HG02943 (cell line): ENCODE data around the gene ANKRD33B.
"Not testable (repeated sequence)": the region's sequence is repeated elsewhere in the genome, so short reads cannot be mapped to it uniquely, and the experiment has no call there.

Source experiments
- ATAC-seq: cut with Tn5 transposase; IDR thresholded peaks from one replicate; pipeline ENCODE4 v1.9.1; 2021; ENCODE audit warnings: mild to moderate bottlenecking, low read depth, moderate library complexity; ENCODE audit not compliant: unreplicated experiment

ANKRD33B gene

GRCh38 chr5:10610058-10610457 is 46.2 kb downstream of the ANKRD33B start:
- no peak for ATAC-seq

- no peak for ATAC-seq
Measured at GRCh38 chr5:10611290-10611689, 47.4 kb downstream of the ANKRD33B start.

DNA sequence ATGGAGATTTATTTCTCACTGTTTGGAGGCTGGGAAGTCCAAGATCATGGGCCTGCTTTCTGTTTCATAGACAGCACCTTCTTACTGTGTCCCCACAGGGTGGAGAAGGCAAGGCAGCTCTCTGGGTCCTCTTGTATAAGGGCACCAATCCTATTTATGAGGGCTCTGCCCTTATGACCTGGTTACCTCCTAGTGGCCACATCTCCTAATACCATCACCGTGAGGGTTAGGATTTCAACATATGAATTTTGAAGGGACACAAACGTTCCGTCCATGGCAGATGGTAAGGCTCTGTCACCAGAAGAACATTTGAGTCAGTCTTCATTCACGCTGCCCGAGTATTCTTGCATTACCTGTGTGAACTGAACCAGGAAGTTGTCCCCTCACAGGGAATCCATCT is 48.4 kb downstream of the ANKRD33B start:
- ATAC-seq, result no peak

DNA sequence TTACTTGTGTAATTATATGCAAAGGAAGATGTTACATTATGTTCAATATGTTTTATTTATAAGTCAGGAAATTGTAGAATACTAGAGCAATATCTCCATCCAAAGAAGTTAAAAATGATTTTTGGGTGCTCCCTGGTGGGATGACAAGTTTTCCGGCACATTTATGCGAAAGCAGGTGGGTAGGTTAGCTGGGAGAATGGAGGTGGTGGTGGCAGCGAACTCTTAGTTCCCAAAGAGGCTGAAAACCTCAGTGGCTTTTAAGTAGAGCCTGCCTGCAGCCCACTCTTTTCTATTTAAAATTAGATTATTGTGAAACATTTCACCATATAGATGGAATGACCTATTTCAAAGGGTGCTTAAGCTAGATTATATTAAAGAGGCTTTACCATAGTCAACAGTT is 51.8 kb downstream of the ANKRD33B start:
- no peak for ATAC-seq

DNA sequence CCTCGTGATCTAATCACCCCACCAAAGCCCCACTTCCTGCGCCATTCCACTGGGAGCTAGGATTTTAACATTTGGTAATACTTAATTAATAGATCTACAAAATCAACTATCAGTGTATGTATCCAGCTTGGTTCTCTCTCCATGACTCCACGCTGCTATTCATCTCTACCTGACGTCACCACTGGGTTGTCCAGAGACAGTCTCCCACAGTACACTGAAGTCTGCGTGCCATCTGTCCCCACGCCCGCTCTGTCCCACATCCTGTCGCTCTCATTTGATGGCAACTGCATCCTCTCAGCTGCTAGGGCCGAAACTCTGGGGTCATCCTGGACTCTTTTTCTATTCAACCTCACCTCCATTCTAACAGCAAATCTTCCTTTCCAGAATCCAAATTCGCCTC is 53.2 kb downstream of the ANKRD33B start:
- ATAC-seq, result no peak

DNA sequence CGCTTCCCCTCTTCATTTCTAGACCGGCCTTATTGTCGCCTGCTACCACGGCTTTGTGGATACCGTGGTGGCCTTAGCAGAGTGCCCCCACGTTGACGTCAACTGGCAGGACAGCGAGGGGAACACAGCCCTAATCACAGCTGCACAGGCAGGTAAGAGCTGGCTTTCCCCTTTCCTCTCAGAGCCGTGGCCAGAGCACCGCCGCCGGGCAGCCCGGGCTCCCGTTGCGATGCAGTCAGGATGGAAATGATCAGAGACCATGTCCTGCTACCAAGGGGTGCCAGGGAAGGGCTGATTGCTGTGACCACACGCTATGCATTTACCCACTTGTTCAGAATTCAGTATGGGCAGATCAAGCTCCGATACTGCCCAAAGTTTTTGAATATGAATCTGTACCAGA is 54.4 kb downstream of the ANKRD33B start:
- no peak for ATAC-seq

GRCh38 chr5:10619649-10620048 is 55.8 kb downstream of the ANKRD33B start:
- ATAC-seq, result no peak

DNA sequence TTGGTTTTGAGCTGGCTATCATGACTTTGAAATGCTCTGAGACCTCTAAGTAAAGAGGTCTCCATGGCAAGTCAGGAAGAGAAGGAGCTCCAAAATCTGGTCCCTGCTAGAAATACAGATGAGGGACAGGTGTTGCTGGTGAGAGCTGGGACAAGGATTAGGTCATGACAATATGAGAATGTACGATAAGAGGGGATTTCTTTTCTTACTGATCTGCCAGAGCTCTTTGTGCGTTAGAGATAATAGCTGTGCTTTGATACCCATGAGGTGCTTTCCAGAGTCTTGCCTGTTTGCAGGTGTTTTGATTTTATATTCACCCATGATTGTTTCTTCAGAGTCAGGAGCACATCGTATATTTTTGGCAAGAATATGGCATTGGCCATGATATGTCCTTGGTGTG is 56.5 kb downstream of the ANKRD33B start:
- no peak for ATAC-seq

DNA sequence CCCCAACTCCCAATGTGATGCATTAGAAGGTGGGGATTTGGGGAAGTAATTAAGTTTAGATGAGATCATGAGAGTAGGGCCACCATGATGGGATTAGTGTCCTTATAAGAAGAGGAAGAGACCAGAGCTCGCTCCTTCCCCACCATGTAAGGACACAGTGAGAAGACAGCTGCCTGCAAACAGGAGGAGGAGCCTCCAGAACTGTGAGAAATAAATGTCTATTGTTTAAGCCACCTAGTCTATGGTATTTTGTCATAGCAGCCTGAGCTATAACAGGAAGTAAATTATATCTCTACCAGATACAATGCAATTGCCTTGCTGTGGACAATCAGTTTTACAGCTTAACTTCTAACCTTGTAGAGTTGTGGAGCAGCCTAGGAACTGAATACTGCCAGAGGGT is 58.0 kb downstream of the ANKRD33B start:
- no peak for ATAC-seq

DNA sequence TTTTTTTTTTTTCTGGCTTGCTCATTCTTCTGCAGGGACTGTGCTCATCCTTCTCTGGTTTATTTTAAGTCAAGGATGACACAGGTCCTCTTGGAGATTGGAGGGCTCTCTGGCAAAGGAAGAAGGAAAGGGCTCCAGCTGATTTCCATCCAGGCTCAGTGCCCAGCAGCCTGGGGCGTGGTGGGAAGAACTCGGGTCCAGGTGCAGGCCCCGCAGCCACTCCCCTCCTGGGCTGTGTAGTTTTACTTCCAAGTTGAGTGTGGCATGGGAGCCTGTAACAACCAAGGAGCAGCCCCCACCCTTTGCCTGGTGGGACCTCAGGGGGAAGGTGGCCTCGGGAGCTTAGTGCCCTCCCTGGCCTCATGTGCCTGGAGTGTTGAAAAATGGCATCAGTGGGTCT is 58.9 kb downstream of the ANKRD33B start:
- no peak for ATAC-seq

- no peak for ATAC-seq
Measured at GRCh38 chr5:10623305-10623910, 59.5 kb downstream of the ANKRD33B start.

DNA sequence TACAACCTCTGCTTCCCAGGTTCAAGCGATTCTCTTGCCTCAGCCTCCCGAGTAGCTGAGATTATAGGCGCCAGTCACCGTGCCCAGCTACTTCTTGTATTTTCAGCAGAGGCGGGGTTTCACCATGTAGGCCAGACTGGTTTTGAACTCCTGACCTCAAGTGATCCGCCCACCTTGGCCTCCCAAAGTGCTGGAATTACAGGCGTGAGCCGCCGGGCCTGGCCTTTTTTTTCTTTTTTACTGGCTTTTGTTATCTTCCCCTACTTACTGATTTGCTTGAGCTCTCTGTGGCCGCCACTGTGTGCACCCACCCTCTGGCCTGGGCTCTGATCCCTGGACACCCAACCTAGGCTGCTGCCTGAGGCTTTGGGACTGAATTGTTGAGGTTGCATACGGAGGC is 60.3 kb downstream of the ANKRD33B start:
- ATAC-seq, result no peak

GRCh38 chr5:10624679-10625078 is 60.8 kb downstream of the ANKRD33B start:
- no peak for ATAC-seq

DNA sequence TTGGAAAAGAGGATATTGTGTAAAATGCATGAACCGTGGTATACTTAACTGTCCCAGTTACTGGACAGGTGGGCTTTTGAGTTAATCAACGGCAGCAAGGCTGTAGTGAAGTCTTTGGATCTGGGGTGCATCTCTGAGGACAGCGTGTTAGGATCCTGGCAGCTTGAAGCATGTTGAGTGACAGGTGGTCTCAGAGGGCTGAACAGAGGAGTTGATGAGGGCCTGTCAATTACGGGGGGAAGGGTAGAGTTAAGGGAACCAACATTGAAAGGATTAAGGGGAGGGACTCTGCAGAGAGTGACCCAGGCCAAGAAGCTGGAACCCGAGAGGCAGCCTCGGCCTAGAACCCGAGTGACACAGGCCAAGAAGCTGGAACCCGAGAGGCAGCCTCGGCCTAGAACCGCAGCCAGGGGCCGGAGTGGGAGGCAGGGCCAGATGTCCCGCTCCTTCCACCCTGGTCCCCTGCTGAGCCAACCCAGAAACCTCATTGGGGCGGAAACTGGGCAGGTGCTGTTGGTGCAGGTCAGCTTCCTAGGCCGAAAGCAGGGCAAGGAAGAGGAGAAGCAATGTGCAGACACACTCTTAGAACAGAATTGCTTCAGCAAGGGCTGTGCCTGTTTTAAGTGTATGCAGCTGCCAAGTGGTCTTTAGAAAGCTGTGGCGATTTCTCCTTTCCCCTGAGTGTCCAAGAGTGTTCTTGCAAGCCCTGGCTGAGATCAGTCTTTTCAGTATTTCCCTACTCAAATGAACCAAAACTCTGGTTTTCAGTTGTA is 62.0 kb downstream of the ANKRD33B start:
- no peak for ATAC-seq

DNA sequence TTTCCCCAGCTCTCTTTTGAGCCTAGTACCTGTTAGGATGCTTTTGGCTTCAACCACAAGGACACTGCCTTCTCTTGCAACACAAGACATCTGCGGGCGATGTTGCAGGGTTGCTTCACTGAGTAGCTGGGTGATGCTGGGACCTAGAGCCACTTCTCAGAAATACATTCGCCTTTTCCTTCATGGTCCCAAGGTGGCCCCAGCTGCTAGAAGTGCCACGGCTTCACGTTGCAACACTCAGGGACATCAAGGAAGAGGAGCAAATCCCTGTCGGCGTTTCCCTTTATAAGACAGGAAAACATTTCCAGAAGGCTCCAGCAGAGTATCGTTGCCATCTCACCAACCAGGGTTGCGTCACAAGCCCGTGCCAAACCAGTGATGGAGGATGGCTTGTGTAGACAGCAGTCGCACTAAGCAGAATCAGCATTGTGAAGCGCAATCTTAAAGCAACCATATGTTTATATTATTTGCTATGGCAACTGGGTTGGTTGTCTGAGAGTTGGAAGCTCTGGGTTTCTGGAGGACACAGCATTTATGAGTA is 62.7 kb downstream of the ANKRD33B start:
- no peak for ATAC-seq

GRCh38 chr5:10627160-10627701 is 63.4 kb downstream of the ANKRD33B start:
- no peak for ATAC-seq

GRCh38 chr5:10628601-10629000 is 64.7 kb downstream of the ANKRD33B start:
- no peak for ATAC-seq

DNA sequence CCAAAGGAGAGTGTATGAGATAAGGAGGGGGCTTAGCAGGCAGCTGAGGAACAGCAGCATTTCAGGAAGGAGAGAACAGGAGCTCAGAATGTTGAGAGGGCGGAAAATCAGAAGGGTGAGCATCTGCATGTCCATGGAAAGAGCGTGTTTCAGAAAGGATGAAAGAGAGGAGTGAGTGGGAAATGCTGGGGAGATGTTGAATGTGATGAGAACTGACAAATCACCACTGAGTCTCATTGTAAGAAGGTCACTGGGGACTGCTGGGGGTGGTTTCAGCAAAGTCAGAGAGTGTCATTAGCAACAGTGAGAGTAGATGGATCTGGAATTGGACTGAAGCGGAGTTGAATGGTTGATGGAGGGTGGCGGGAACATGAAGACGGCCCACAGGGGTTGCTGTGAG is 65.8 kb downstream of the ANKRD33B start:
- no peak for ATAC-seq

DNA sequence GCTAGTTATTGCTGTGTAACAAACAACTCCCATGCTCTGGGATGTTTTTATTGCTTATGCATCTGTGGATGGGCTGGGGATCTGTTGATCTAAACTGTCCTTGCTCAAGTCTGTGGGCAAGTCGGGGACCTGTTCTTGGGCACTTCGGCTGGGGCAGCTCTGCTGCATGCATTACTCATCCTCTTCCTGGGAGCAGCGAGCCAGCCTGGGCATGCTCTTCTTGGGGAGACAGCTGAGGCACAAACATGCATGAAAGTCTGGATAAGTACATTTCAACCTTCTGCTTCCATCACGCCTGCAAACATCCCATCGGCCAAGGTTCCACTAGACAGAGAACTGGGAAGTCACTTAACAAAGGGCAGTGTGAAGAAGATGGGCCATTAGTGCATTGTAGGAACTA is 66.3 kb downstream of the ANKRD33B start:
- ATAC-seq, result no peak

- ATAC-seq, result not testable (repeated sequence)
Measured at GRCh38 chr5:10630744-10631143, 66.9 kb downstream of the ANKRD33B start.

GRCh38 chr5:10631316-10631996 is 67.6 kb downstream of the ANKRD33B start:
- peak; percentile 10 for ATAC-seq
